Activated T-cell treated with anti-CD3 and anti-CD28 coated beads, Interleukin-2, amount 50 U/mL, for 4 hours (primary cell): ENCODE data around the gene PAWR. TPM values are rescaled to one million over a fixed set of nuclear protein-coding genes. Genes with fewer than 3 reads are reported as not detected.

Experiments
- ATAC-seq, 2 donors: fragments of 200-7000 bp; cut with Tn5 transposase; one replicate each; pipeline ENCODE4 v1.10.0; 2021
- DNase-seq: peaks from one replicate; pipeline ENCODE4 v3.0.0-alpha.2; 2020
- H3K27me3 Mint-ChIP-seq: one replicate; pipeline ENCODE4 v1.8.0; 2021; ENCODE audit warnings: low read depth, mixed read lengths
- H3K36me3 Mint-ChIP-seq: one replicate; pipeline ENCODE4 v1.8.0; 2022; ENCODE audit warnings: mixed read lengths; ENCODE audit not compliant: insufficient read depth
- H3K4me1 Mint-ChIP-seq: one replicate; pipeline ENCODE4 v1.8.0; 2021; ENCODE audit warnings: low read depth, mixed read lengths
- H3K4me3 Mint-ChIP-seq: one replicate; pipeline ENCODE4 v1.8.0; 2021; ENCODE audit warnings: mild to moderate bottlenecking, moderate library complexity, mixed read lengths
- H3K9me3 Mint-ChIP-seq: one replicate; pipeline ENCODE4 v1.8.0; 2021; ENCODE audit warnings: mixed read lengths
- total RNA-seq, 3 donors: library from RNA; stranded (reverse); gene quantifications; one replicate each; pipeline ENCODE4 v1.2.1, GENCODE V29; 2021

Gene PAWR
- 1 to 10 TPM; 1.5 to 7.3 (median 7.3) TPM for total RNA-seq

GRCh38 chr12:79690638-79691510 is at the start of gene PAWR:
Gene PAWR, minus strand, starts transcription at chr12:79690964. Its CDS starts 720 bp downstream, at chr12:79690244.
- Mint-ChIP-seq H3K9me3 (peaks cover 4% of the 10 kb centered on the region), H3K4me1 (peaks cover 12% of the 10 kb centered on the region), H3K27me3 (peaks cover 68% of the 10 kb centered on the region), H3K4me3 (peak within 1 kb of the TSS; percentile 83), H3K36me3 (no peaks in the 10 kb centered on the region)
- ATAC-seq (peak; percentile 49 to 65), DNase-seq (peak; percentile 11)

GRCh38 chr12:79737875-79738718 is 47.3 kb upstream of the PAWR start:
- no peaks in the 10 kb centered on the region for H3K9me3 Mint-ChIP-seq
- H3K4me1 Mint-ChIP-seq, result no peaks in the 10 kb centered on the region
- no peak overlapping the region for H3K4me3 Mint-ChIP-seq
- DNase-seq (no peak), ATAC-seq (no peak)
- H3K27me3 Mint-ChIP-seq, result peaks cover 12% of the 10 kb centered on the region
- no peaks in the 10 kb centered on the region for H3K36me3 Mint-ChIP-seq

GRCh38 chr12:79732638-79733037 is 41.9 kb upstream of the PAWR start:
- ATAC-seq (no peak), DNase-seq (no peak)
- H3K9me3 Mint-ChIP-seq, result no peaks in the 10 kb centered on the region
- no peaks in the 10 kb centered on the region for H3K4me1 Mint-ChIP-seq
- peaks cover 20% of the 10 kb centered on the region for H3K27me3 Mint-ChIP-seq
- H3K36me3 Mint-ChIP-seq, result no peaks in the 10 kb centered on the region
- H3K4me3 Mint-ChIP-seq, result no peak overlapping the region

- Mint-ChIP-seq H3K4me3 (no peak overlapping the region), H3K36me3 (no peaks in the 10 kb centered on the region), H3K9me3 (no peaks in the 10 kb centered on the region), H3K4me1 (no peaks in the 10 kb centered on the region), H3K27me3 (peaks cover 24% of the 10 kb centered on the region)
- no peak for DNase-seq
- no peak for ATAC-seq
These were observed 35.2 kb upstream of the PAWR start for GRCh38 chr12:79725987-79726386.

GRCh38 chr12:79717006-79717405 is 26.2 kb upstream of the PAWR start:
- no peaks in the 10 kb centered on the region for H3K4me1 Mint-ChIP-seq
- H3K9me3 Mint-ChIP-seq, result no peaks in the 10 kb centered on the region
- H3K27me3 Mint-ChIP-seq, result peaks cover 2% of the 10 kb centered on the region
- no peak overlapping the region for H3K4me3 Mint-ChIP-seq
- ATAC-seq, result no peak
- H3K36me3 Mint-ChIP-seq, result no peaks in the 10 kb centered on the region
- DNase-seq, result no peak

- no peak overlapping the region for H3K4me3 Mint-ChIP-seq
- H3K27me3 Mint-ChIP-seq, result peaks cover 6% of the 10 kb centered on the region
- no peaks in the 10 kb centered on the region for H3K36me3 Mint-ChIP-seq
- no peak for DNase-seq
- no peaks in the 10 kb centered on the region for H3K9me3 Mint-ChIP-seq
- ATAC-seq, result no peak
- no peaks in the 10 kb centered on the region for H3K4me1 Mint-ChIP-seq
These were observed 24.5 kb upstream of the PAWR start for GRCh38 chr12:79715308-79715707.

GRCh38 chr12:79710707-79711483 is 20.1 kb upstream of the PAWR start:
- Mint-ChIP-seq H3K4me1 (no peaks in the 10 kb centered on the region), H3K27me3 (peaks cover 8% of the 10 kb centered on the region), H3K36me3 (no peaks in the 10 kb centered on the region), H3K4me3 (no peak overlapping the region), H3K9me3 (no peaks in the 10 kb centered on the region)
- DNase-seq (no peak), ATAC-seq (no peak)

GRCh38 chr12:79707830-79708229 is 17.1 kb upstream of the PAWR start:
- H3K27me3 Mint-ChIP-seq, result peaks cover 5% of the 10 kb centered on the region
- no peaks in the 10 kb centered on the region for H3K36me3 Mint-ChIP-seq
- no peaks in the 10 kb centered on the region for H3K4me1 Mint-ChIP-seq
- no peak overlapping the region for H3K4me3 Mint-ChIP-seq
- ATAC-seq (no peak), DNase-seq (no peak)
- no peaks in the 10 kb centered on the region for H3K9me3 Mint-ChIP-seq

- ATAC-seq (no peak), DNase-seq (no peak)
- Mint-ChIP-seq H3K27me3 (peaks cover 5% of the 10 kb centered on the region), H3K4me3 (no peak overlapping the region), H3K9me3 (no peaks in the 10 kb centered on the region), H3K36me3 (no peaks in the 10 kb centered on the region), H3K4me1 (no peaks in the 10 kb centered on the region)
These were observed 15.9 kb upstream of the PAWR start for GRCh38 chr12:79706676-79707075.

- no peaks in the 10 kb centered on the region for H3K4me1 Mint-ChIP-seq
- H3K9me3 Mint-ChIP-seq, result no peaks in the 10 kb centered on the region
- DNase-seq (no peak), ATAC-seq (no peak)
- no peak overlapping the region for H3K4me3 Mint-ChIP-seq
- H3K36me3 Mint-ChIP-seq, result no peaks in the 10 kb centered on the region
- H3K27me3 Mint-ChIP-seq, result peaks cover 3% of the 10 kb centered on the region
These were observed 15.4 kb upstream of the PAWR start for GRCh38 chr12:79706156-79706555.

GRCh38 chr12:79698966-79699365 is 8.2 kb upstream of the PAWR start:
- DNase-seq, result no peak
- Mint-ChIP-seq H3K4me3 (no peak overlapping the region), H3K36me3 (no peaks in the 10 kb centered on the region), H3K4me1 (no peaks in the 10 kb centered on the region), H3K27me3 (peaks cover 12% of the 10 kb centered on the region), H3K9me3 (peaks cover 7% of the 10 kb centered on the region)
- no peak for ATAC-seq

GRCh38 chr12:79696416-79696815 is 5.7 kb upstream of the PAWR start:
- DNase-seq, result no peak
- no peaks in the 10 kb centered on the region for H3K36me3 Mint-ChIP-seq
- H3K9me3 Mint-ChIP-seq, result peaks cover 7% of the 10 kb centered on the region
- peaks cover under 1% of the 10 kb centered on the region for H3K4me1 Mint-ChIP-seq
- H3K27me3 Mint-ChIP-seq, result peaks cover 33% of the 10 kb centered on the region
- H3K4me3 Mint-ChIP-seq, result no peak overlapping the region
- no peak for ATAC-seq

- H3K27me3 Mint-ChIP-seq, result peaks cover 50% of the 10 kb centered on the region
- H3K4me1 Mint-ChIP-seq, result peaks cover 11% of the 10 kb centered on the region
- no peak overlapping the region for H3K4me3 Mint-ChIP-seq
- DNase-seq (no peak), ATAC-seq (no peak)
- peaks cover 7% of the 10 kb centered on the region for H3K9me3 Mint-ChIP-seq
- no peaks in the 10 kb centered on the region for H3K36me3 Mint-ChIP-seq
These were observed 2.3 kb upstream of the PAWR start for GRCh38 chr12:79692860-79693577.
